Adrenal gland (tissue), 5 donors: ENCODE results near the gene SMTNL2.

Experiments used
- POLR2A ChIP-seq, 2 donors: fragments of 450-650 bp; IDR thresholded peaks; one replicate each; pipeline ENCODE4 v1.6.1; 2017; ENCODE audit warnings: antibody characterized with exemption in 2 of 2, mild to moderate bottlenecking in 2 of 2, moderate library complexity in 1 of 2
- TF ChIP-seq, protein P1 (sequence below), 6 experiments: fragments of 450-650 bp in 4 of 6; fragments of 200-600 bp in 2 of 6; sonication (generic) in 1 of 6; IDR thresholded peaks; 1 replicate in 5 of 6; 2 replicates in 1 of 6; pipeline versions ENCODE4 v1.5.1 to v1.8.0; 2016 to 2021; ENCODE audit warnings: antibody characterized with exemption in 6 of 6, mild to moderate bottlenecking in 2 of 6, moderate library complexity in 1 of 6
- donor health status: DM: no; HTN: no; CAD: no.

DNA sequence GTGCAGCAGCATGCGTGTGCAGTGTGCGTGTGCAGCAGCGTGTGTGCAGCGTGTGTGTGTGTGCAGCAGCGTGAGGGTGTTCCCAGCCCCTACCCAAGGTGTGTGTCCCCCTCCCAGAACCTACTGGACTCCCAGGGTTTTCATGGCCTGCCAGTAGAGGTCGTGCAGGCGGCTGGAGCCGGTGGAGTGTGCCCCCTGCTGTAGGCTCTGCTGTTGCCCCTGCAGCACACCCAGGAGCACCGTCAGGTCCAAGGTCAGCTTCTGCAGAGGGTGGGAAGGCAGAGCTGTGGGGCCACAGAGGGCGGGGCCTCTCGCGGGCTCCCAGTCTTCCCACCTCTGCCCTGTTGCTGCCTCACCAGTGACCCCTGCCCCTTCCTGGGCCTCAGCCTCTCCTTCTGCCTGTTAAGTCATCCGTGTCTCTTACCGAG lies 44.1 kb upstream of the SMTNL2 start:
- TF ChIP-seq, protein P1, sequence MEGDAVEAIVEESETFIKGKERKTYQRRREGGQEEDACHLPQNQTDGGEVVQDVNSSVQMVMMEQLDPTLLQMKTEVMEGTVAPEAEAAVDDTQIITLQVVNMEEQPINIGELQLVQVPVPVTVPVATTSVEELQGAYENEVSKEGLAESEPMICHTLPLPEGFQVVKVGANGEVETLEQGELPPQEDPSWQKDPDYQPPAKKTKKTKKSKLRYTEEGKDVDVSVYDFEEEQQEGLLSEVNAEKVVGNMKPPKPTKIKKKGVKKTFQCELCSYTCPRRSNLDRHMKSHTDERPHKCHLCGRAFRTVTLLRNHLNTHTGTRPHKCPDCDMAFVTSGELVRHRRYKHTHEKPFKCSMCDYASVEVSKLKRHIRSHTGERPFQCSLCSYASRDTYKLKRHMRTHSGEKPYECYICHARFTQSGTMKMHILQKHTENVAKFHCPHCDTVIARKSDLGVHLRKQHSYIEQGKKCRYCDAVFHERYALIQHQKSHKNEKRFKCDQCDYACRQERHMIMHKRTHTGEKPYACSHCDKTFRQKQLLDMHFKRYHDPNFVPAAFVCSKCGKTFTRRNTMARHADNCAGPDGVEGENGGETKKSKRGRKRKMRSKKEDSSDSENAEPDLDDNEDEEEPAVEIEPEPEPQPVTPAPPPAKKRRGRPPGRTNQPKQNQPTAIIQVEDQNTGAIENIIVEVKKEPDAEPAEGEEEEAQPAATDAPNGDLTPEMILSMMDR (IDR thresholded peaks at IDR 0.05), result peak in 1 of 6 experiments; percentile 3
- no peak for TF ChIP-seq POLR2A (IDR thresholded peaks at IDR 0.05)
